ENCODE measurements around the gene PHLDB2.

Gene PHLDB2

GRCh38 chr3:111979434-111980038 is 120.5 kb downstream of the PHLDB2 start:
- ATAC-seq = peak; percentile 13
- TF ChIP-seq TSHZ2 (CRISPR knock-in tag; IDR thresholded peaks at IDR 0.05) (no peak), CREB5 (CRISPR knock-in tag; IDR thresholded peaks at IDR 0.05; ENCODE audit: low read depth) (no peak), SNAI2 (CRISPR knock-in tag; IDR thresholded peaks at IDR 0.05) (no peak), BACH2 (CRISPR knock-in tag; IDR thresholded peaks at IDR 0.05; ENCODE audit: borderline replicate concordance) (no peak), ZC3H10 (CRISPR knock-in tag; IDR thresholded peaks at IDR 0.05) (no peak)

GRCh38 chr3:111980716-111981456 is 121.8 kb downstream of the PHLDB2 start:
- no peak for ATAC-seq
- no peak for TF ChIP-seq CSRNP3 (CRISPR knock-in tag; IDR thresholded peaks at IDR 0.05)
- no peak for TF ChIP-seq ZNF8 (CRISPR knock-in tag; IDR thresholded peaks at IDR 0.05)
- TF ChIP-seq CSDC2 (CRISPR knock-in tag; IDR thresholded peaks at IDR 0.05) = no peak
- no peak for TF ChIP-seq RARB (CRISPR knock-in tag; IDR thresholded peaks at IDR 0.05)
- no peak for TF ChIP-seq ZFP30 (CRISPR knock-in tag; IDR thresholded peaks at IDR 0.05)
- no peak for TF ChIP-seq CREB5 (CRISPR knock-in tag; IDR thresholded peaks at IDR 0.05; ENCODE audit: low read depth)
- TF ChIP-seq TOX (CRISPR knock-in tag; IDR thresholded peaks at IDR 0.05; ENCODE audit: borderline replicate concordance) = no peak
- TF ChIP-seq BACH2 (CRISPR knock-in tag; IDR thresholded peaks at IDR 0.05; ENCODE audit: borderline replicate concordance) = no peak
- no peak for TF ChIP-seq ARNTL (CRISPR knock-in tag; IDR thresholded peaks at IDR 0.05; ENCODE audit: borderline replicate concordance, low read depth)
- no peak for TF ChIP-seq ZFP3 (CRISPR knock-in tag; IDR thresholded peaks at IDR 0.05)
- TF ChIP-seq ZNF70 (CRISPR knock-in tag; IDR thresholded peaks at IDR 0.05) = no peak
- no peak for TF ChIP-seq TCF4 (CRISPR knock-in tag; IDR thresholded peaks at IDR 0.05; ENCODE audit: borderline replicate concordance)
- TF ChIP-seq TSHZ2 (CRISPR knock-in tag; IDR thresholded peaks at IDR 0.05) = no peak
- no peak for TF ChIP-seq POU6F1 (CRISPR knock-in tag; IDR thresholded peaks at IDR 0.05; ENCODE audit: borderline replicate concordance, low read depth)
- TF ChIP-seq ISL1 (CRISPR knock-in tag; IDR thresholded peaks at IDR 0.05) = no peak
- TF ChIP-seq OSR1 (CRISPR knock-in tag; IDR thresholded peaks at IDR 0.05) = no peak
- TF ChIP-seq ZNF565 (CRISPR knock-in tag; conservative IDR thresholded peaks at IDR 0.05; ENCODE audit: low read depth) = no peak
- no peak for TF ChIP-seq ESRRG (CRISPR knock-in tag; IDR thresholded peaks at IDR 0.05)
- no peak for TF ChIP-seq ZC3H10 (CRISPR knock-in tag; IDR thresholded peaks at IDR 0.05)
- no peak for TF ChIP-seq PATZ1 (CRISPR knock-in tag; IDR thresholded peaks at IDR 0.05; ENCODE audit: borderline replicate concordance)
